ENCODE data around the gene FRK. TPM values are rescaled to one million over a fixed set of nuclear protein-coding genes. Genes with fewer than 3 reads are reported as not detected.

FRK gene
- total RNA-seq, 1 donor from 2014 or later, result 0.05 TPM

- peaks cover 14% of the 10 kb centered on the region for H3K4me1 Mint-ChIP-seq (ENCODE audit: unreplicated experiment)
Measured at GRCh38 chr6:115898246-115898645, 162.4 kb downstream of the FRK start.

DNA sequence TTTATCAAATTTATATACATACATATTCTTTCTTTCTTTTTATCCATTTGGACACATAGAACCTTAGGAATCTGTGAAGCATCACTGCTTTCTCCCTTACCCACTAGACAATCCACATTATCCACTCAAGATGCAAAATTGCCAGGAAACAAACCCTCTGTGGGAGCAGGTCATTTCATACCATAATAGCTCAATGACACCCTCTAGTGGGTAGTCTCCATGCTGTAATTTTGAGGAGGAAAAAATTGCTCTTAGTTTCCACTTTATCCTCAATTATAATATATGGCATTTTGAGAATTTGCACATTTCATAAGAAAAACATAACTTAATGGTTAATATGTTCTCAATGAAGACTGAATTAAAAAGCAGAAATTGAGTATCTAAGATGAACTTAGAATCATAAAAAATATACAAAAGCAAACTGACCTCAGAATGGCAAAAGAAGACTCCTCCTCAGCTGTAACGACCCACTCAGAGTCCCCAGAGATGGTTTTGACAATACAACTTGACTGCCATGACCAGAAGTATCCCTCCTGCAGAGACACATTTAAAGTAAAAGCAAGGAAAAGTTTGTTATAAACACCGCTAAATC lies 164.1 kb downstream of the FRK start:
- Mint-ChIP-seq H3K9me3 (ENCODE audit: unreplicated experiment) (no peaks in the 10 kb centered on the region), H3K4me3 (ENCODE audit: unreplicated experiment) (no peak overlapping the region), H3K4me1 (ENCODE audit: unreplicated experiment) (peaks cover 14% of the 10 kb centered on the region), H3K27ac (ENCODE audit: unreplicated experiment) (no peak overlapping the region), H3K27me3 (ENCODE audit: unreplicated experiment) (peaks cover 4% of the 10 kb centered on the region), H3K36me3 (ENCODE audit: unreplicated experiment) (no peaks in the 10 kb centered on the region)
- no peak for DNase-seq (ENCODE audit: extremely low spot score, unreplicated experiment)
- TF ChIP-seq, protein P1, sequence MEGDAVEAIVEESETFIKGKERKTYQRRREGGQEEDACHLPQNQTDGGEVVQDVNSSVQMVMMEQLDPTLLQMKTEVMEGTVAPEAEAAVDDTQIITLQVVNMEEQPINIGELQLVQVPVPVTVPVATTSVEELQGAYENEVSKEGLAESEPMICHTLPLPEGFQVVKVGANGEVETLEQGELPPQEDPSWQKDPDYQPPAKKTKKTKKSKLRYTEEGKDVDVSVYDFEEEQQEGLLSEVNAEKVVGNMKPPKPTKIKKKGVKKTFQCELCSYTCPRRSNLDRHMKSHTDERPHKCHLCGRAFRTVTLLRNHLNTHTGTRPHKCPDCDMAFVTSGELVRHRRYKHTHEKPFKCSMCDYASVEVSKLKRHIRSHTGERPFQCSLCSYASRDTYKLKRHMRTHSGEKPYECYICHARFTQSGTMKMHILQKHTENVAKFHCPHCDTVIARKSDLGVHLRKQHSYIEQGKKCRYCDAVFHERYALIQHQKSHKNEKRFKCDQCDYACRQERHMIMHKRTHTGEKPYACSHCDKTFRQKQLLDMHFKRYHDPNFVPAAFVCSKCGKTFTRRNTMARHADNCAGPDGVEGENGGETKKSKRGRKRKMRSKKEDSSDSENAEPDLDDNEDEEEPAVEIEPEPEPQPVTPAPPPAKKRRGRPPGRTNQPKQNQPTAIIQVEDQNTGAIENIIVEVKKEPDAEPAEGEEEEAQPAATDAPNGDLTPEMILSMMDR (IDR thresholded peaks at IDR 0.05), result peak; percentile 85

More at GRCh38 chr6:115898246-115898645, 162.4 kb downstream of the FRK start:
- Mint-ChIP-seq H3K27me3 (ENCODE audit: unreplicated experiment) (peaks cover 4% of the 10 kb centered on the region), H3K27ac (ENCODE audit: unreplicated experiment) (no peak overlapping the region), H3K9me3 (ENCODE audit: unreplicated experiment) (no peaks in the 10 kb centered on the region), H3K4me3 (ENCODE audit: unreplicated experiment) (no peak overlapping the region), H3K36me3 (ENCODE audit: unreplicated experiment) (no peaks in the 10 kb centered on the region)
- no peak for DNase-seq (ENCODE audit: extremely low spot score, unreplicated experiment)
- TF ChIP-seq, protein P1 (IDR thresholded peaks at IDR 0.05), result no peak

- peaks cover 4% of the 10 kb centered on the region for H3K27me3 Mint-ChIP-seq (ENCODE audit: unreplicated experiment)
- no peak for DNase-seq (ENCODE audit: extremely low spot score, unreplicated experiment)
- H3K9me3 Mint-ChIP-seq (ENCODE audit: unreplicated experiment), result no peaks in the 10 kb centered on the region
- TF ChIP-seq, protein P1 (IDR thresholded peaks at IDR 0.05), result no peak
- no peak overlapping the region for H3K27ac Mint-ChIP-seq (ENCODE audit: unreplicated experiment)
- no peaks in the 10 kb centered on the region for H3K36me3 Mint-ChIP-seq (ENCODE audit: unreplicated experiment)
- peaks cover 19% of the 10 kb centered on the region for H3K4me1 Mint-ChIP-seq (ENCODE audit: unreplicated experiment)
- H3K4me3 Mint-ChIP-seq (ENCODE audit: unreplicated experiment), result no peak overlapping the region
Measured at GRCh38 chr6:115894426-115894992, 166.2 kb downstream of the FRK start.

DNA sequence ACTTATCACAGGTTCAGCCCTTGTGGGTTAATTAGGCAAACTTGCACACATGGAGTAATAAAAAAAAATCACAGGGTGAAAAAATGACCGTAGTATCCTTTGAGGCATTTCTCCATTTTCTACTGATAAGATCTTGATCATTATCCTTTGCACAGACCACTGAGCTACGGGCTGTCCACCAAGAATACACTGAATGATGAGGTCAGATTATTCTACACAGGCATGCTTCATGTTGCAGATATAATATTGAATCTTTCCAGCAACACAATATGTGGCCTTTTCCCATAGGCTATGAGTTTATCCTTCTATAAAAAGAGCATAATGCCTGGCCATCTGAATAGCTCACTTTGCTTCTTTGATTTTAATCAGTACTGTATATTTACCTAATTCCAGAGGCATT lies 168.9 kb downstream of the FRK start:
- Mint-ChIP-seq H3K27ac (ENCODE audit: unreplicated experiment) (no peak overlapping the region), H3K27me3 (ENCODE audit: unreplicated experiment) (peaks cover 4% of the 10 kb centered on the region), H3K36me3 (ENCODE audit: unreplicated experiment) (no peaks in the 10 kb centered on the region), H3K4me1 (ENCODE audit: unreplicated experiment) (peaks cover 6% of the 10 kb centered on the region), H3K9me3 (ENCODE audit: unreplicated experiment) (no peaks in the 10 kb centered on the region), H3K4me3 (ENCODE audit: unreplicated experiment) (no peak overlapping the region)
- TF ChIP-seq, protein P1 (IDR thresholded peaks at IDR 0.05), result no peak
- no peak for DNase-seq (ENCODE audit: extremely low spot score, unreplicated experiment)

DNA sequence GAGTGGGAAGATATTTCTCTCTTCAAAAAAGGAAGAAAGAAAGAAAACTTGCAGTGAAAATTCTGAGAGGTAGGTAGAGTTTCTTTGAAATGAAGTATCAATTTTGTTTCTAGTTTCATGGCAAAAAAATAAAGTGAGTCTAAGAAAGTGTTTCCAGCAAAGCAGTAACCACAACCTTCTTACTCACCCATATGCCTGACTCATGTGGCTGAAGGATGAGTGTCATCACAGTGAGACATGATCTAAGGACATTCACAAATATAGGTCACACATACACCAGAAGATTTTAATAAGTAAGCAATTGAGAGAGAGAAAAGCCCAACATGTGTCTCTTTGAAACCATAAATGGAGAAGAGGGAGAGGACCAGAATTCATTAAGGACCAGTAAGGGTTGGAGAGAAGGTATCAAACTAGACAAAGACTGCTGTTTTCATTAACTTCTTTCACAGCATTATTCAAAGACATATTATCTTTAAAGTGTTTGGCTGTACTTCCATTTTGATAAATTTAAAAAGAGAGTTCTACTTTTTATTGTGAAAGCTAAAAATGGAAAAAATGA lies 169.5 kb downstream of the FRK start:
- H3K4me1 Mint-ChIP-seq (ENCODE audit: unreplicated experiment), result peaks cover 5% of the 10 kb centered on the region
- DNase-seq (ENCODE audit: extremely low spot score, unreplicated experiment), result no peak
- H3K27me3 Mint-ChIP-seq (ENCODE audit: unreplicated experiment), result peaks cover 4% of the 10 kb centered on the region
- H3K36me3 Mint-ChIP-seq (ENCODE audit: unreplicated experiment), result no peaks in the 10 kb centered on the region
- no peak overlapping the region for H3K27ac Mint-ChIP-seq (ENCODE audit: unreplicated experiment)
- H3K9me3 Mint-ChIP-seq (ENCODE audit: unreplicated experiment), result no peaks in the 10 kb centered on the region
- TF ChIP-seq, protein P1 (IDR thresholded peaks at IDR 0.05), result no peak
- H3K4me3 Mint-ChIP-seq (ENCODE audit: unreplicated experiment), result no peak overlapping the region

Data from osteocyte (in vitro differentiated cells).